Astrocyte (in vitro differentiated cells and primary cell): ENCODE measurements around the gene CASKIN1. TPM values are rescaled to one million over a fixed set of nuclear protein-coding genes. Genes with fewer than 3 reads are reported as not detected.

Source experiments
- DNase-seq: peaks from one replicate; pipeline ENCODE4 v3.0.0-alpha.2; 2010; ENCODE audit warnings: low read depth
- FAIRE-seq: peaks from 2 replicates; lab custom pipeline; 2011; peaks lifted over from hg19 to GRCh38; lab: Jason Lieb, UNC
- H2AFZ ChIP-seq: 2 replicates; pipeline ENCODE4 v1.6.0; 2012; ENCODE audit warnings: low read depth, low read length, inconsistent platforms
- H3K27ac ChIP-seq: 2 replicates; pipeline ENCODE4 v1.5.1; 2011; ENCODE audit warnings: low read depth, low read length, inconsistent platforms
- H3K27me3 ChIP-seq: 2 replicates; pipeline ENCODE4 v1.6.0; 2011; ENCODE audit warnings: low read length, inconsistent platforms; ENCODE audit not compliant: insufficient read depth
- H3K36me3 ChIP-seq: 2 replicates; pipeline ENCODE4 v1.5.1; 2011; ENCODE audit warnings: low read length, inconsistent platforms; ENCODE audit not compliant: insufficient read depth
- H3K4me1 ChIP-seq: 2 replicates; pipeline ENCODE4 v1.5.1; 2011; ENCODE audit warnings: low read length, inconsistent platforms; ENCODE audit not compliant: insufficient read depth
- H3K4me2 ChIP-seq: 2 replicates; pipeline ENCODE4 v1.6.0; 2012; ENCODE audit warnings: low read length, inconsistent platforms
- H3K4me3 ChIP-seq: 2 replicates; pipeline ENCODE4 v1.5.1; 2011; ENCODE audit warnings: low read depth, mild to moderate bottlenecking, low read length, inconsistent platforms; ENCODE audit not compliant: insufficient read depth
- H3K79me2 ChIP-seq: 2 replicates; pipeline ENCODE4 v1.6.0; 2012; ENCODE audit warnings: mild to moderate bottlenecking, low read length, inconsistent platforms; ENCODE audit not compliant: insufficient read depth
- H3K9ac ChIP-seq: 2 replicates; pipeline ENCODE4 v1.6.0; 2012; ENCODE audit warnings: mild to moderate bottlenecking, low read length, inconsistent platforms
- H3K9me3 ChIP-seq: 2 replicates; pipeline ENCODE4 v1.5.1; 2012; ENCODE audit warnings: low read depth, mild to moderate bottlenecking, low read length, inconsistent platforms; ENCODE audit not compliant: insufficient read depth
- H4K20me1 ChIP-seq: 2 replicates; pipeline ENCODE4 v1.6.0; 2012; ENCODE audit warnings: low read length, inconsistent platforms; ENCODE audit not compliant: insufficient read depth
- H3K27ac Mint-ChIP-seq: one replicate; pipeline ENCODE4 v1.8.0; 2021; ENCODE audit warnings: mild to moderate bottlenecking, mixed read lengths; ENCODE audit not compliant: unreplicated experiment
- H3K27me3 Mint-ChIP-seq: one replicate; pipeline ENCODE4 v1.8.0; 2021; ENCODE audit warnings: low read depth, mixed read lengths; ENCODE audit not compliant: unreplicated experiment
- H3K36me3 Mint-ChIP-seq: one replicate; pipeline ENCODE4 v1.8.0; 2021; ENCODE audit warnings: low read depth, mixed read lengths; ENCODE audit not compliant: unreplicated experiment
- H3K4me1 Mint-ChIP-seq: one replicate; pipeline ENCODE4 v1.8.0; 2021; ENCODE audit warnings: low read depth, mixed read lengths; ENCODE audit not compliant: unreplicated experiment
- H3K4me3 Mint-ChIP-seq: one replicate; pipeline ENCODE4 v1.8.0; 2021; ENCODE audit warnings: mild to moderate bottlenecking, moderate library complexity, mixed read lengths; ENCODE audit not compliant: unreplicated experiment
- H3K9me3 Mint-ChIP-seq: one replicate; pipeline ENCODE4 v1.8.0; 2021; ENCODE audit warnings: mild to moderate bottlenecking, mixed read lengths; ENCODE audit not compliant: unreplicated experiment
- CTCF ChIP-seq: IDR thresholded peaks from 2 replicates; pipeline ENCODE4 v1.5.1; 2011; ENCODE audit warnings: low read depth, mild to moderate bottlenecking, inconsistent platforms, low read length, moderate library complexity; ENCODE audit not compliant: insufficient read depth
- EZH2 ChIP-seq: IDR thresholded peaks from 2 replicates; pipeline ENCODE4 v1.6.1; 2012; ENCODE audit warnings: mild to moderate bottlenecking, low read length, inconsistent platforms; ENCODE audit not compliant: insufficient read depth
- total RNA-seq: library from RNA; stranded (reverse); gene quantifications from 2 replicates; pipeline ENCODE4 v1.2.1, GENCODE V29; 2021

The CASKIN1 gene
- total RNA-seq, 1 donor from 2014 or later, result 0.66 TPM

GRCh38 chr16:2179576-2179975 lies 16.8 kb downstream of the CASKIN1 start:
- no peak for FAIRE-seq

GRCh38 chr16:2179107-2179501 lies 17.3 kb downstream of the CASKIN1 start:
- Histone ChIP-seq H3K4me1 (no peaks in the 10 kb centered on the region), H3K9me3 (no peaks in the 10 kb centered on the region), H3K27ac (no peak overlapping the region), H3K9ac (no peak overlapping the region), H2AFZ (no peak overlapping the region), H3K4me2 (no peak overlapping the region), H4K20me1 (peaks cover 12% of the 10 kb centered on the region), H3K4me3 (no peak overlapping the region), H3K36me3 (no peaks in the 10 kb centered on the region), H3K79me2 (no peaks in the 10 kb centered on the region), H3K27me3 (no peaks in the 10 kb centered on the region)
- no peak for DNase-seq
- no peak for FAIRE-seq
- Mint-ChIP-seq H3K27ac (no peak overlapping the region), H3K9me3 (no peaks in the 10 kb centered on the region), H3K4me1 (no peaks in the 10 kb centered on the region), H3K4me3 (no peak overlapping the region), H3K36me3 (peaks cover 5% of the 10 kb centered on the region), H3K27me3 (no peaks in the 10 kb centered on the region)
- TF ChIP-seq EZH2 (no peak), CTCF (no peak)

More at GRCh38 chr16:2179576-2179975, 16.8 kb downstream of the CASKIN1 start:
- Mint-ChIP-seq H3K4me1 (no peaks in the 10 kb centered on the region), H3K9me3 (no peaks in the 10 kb centered on the region), H3K27ac (no peak overlapping the region), H3K36me3 (peaks cover 5% of the 10 kb centered on the region), H3K27me3 (no peaks in the 10 kb centered on the region), H3K4me3 (no peak overlapping the region)
- no peak for TF ChIP-seq CTCF
- no peak for TF ChIP-seq EZH2
- Histone ChIP-seq H3K4me2 (no peak overlapping the region), H3K9me3 (no peaks in the 10 kb centered on the region), H3K9ac (no peak overlapping the region), H2AFZ (no peak overlapping the region), H3K79me2 (no peaks in the 10 kb centered on the region), H3K27ac (no peak overlapping the region), H3K4me1 (no peaks in the 10 kb centered on the region), H3K36me3 (no peaks in the 10 kb centered on the region), H4K20me1 (peaks cover 11% of the 10 kb centered on the region), H3K27me3 (no peaks in the 10 kb centered on the region), H3K4me3 (no peak overlapping the region)
- no peak for DNase-seq

GRCh38 chr16:2178321-2179106 lies 17.9 kb downstream of the CASKIN1 start:
- no peak overlapping the region for H3K27ac ChIP-seq
- Mint-ChIP-seq H3K27me3 (no peaks in the 10 kb centered on the region), H3K36me3 (peaks cover 5% of the 10 kb centered on the region), H3K4me1 (no peaks in the 10 kb centered on the region), H3K27ac (no peak overlapping the region), H3K4me3 (no peak overlapping the region), H3K9me3 (no peaks in the 10 kb centered on the region)
- no peak overlapping the region for H3K4me3 ChIP-seq
- H3K27me3 ChIP-seq, result no peaks in the 10 kb centered on the region
- no peak overlapping the region for H3K4me2 ChIP-seq
- no peaks in the 10 kb centered on the region for H3K9me3 ChIP-seq
- H3K4me1 ChIP-seq, result no peaks in the 10 kb centered on the region
- no peak overlapping the region for H2AFZ ChIP-seq
- TF ChIP-seq EZH2 (no peak), CTCF (no peak)
- DNase-seq (no peak), FAIRE-seq (no peak)
- no peaks in the 10 kb centered on the region for H3K79me2 ChIP-seq
- no peak overlapping the region for H3K9ac ChIP-seq
- H4K20me1 ChIP-seq, result peaks cover 12% of the 10 kb centered on the region
- no peaks in the 10 kb centered on the region for H3K36me3 ChIP-seq
